ENCODE data around the gene AP2M1. TPM values are rescaled to one million over a fixed set of nuclear protein-coding genes. Genes with fewer than 3 reads are reported as not detected.

AP2M1 gene
- total and polyA plus RNA-seq, 2 of the 13 experiments (the other 11 are each of a cell fraction or from before 2014, with no cell fraction given), result 126 to 146 TPM

- TF ChIP-seq, protein P1, sequence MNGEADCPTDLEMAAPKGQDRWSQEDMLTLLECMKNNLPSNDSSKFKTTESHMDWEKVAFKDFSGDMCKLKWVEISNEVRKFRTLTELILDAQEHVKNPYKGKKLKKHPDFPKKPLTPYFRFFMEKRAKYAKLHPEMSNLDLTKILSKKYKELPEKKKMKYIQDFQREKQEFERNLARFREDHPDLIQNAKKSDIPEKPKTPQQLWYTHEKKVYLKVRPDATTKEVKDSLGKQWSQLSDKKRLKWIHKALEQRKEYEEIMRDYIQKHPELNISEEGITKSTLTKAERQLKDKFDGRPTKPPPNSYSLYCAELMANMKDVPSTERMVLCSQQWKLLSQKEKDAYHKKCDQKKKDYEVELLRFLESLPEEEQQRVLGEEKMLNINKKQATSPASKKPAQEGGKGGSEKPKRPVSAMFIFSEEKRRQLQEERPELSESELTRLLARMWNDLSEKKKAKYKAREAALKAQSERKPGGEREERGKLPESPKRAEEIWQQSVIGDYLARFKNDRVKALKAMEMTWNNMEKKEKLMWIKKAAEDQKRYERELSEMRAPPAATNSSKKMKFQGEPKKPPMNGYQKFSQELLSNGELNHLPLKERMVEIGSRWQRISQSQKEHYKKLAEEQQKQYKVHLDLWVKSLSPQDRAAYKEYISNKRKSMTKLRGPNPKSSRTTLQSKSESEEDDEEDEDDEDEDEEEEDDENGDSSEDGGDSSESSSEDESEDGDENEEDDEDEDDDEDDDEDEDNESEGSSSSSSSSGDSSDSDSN (CRISPR knock-in tag; IDR thresholded peaks at IDR 0.05), result 0 out of 2 replicates have a peak, but pooled peaks have one; percentile 10
- peak; percentile 10 for TF ChIP-seq HNRNPK (IDR thresholded peaks at IDR 0.05; ENCODE audit: low read depth, low read length, poor library complexity, severe bottlenecking)
- TF ChIP-seq NR3C1 (CRISPR knock-in tag; IDR thresholded peaks at IDR 0.05), result no peak
- TF ChIP-seq ZNF235 (CRISPR knock-in tag; IDR thresholded peaks at IDR 0.05; ENCODE audit: borderline replicate concordance), result no peak
- TF ChIP-seq AHDC1 (CRISPR knock-in tag; IDR thresholded peaks at IDR 0.05; ENCODE audit: borderline replicate concordance), result no peak
- peak; percentile 25; the same call in 1 of the 2 replicates for TF ChIP-seq ZFX (CRISPR knock-in tag; IDR thresholded peaks at IDR 0.05; ENCODE audit: low read depth)
- TF ChIP-seq, protein P2, sequence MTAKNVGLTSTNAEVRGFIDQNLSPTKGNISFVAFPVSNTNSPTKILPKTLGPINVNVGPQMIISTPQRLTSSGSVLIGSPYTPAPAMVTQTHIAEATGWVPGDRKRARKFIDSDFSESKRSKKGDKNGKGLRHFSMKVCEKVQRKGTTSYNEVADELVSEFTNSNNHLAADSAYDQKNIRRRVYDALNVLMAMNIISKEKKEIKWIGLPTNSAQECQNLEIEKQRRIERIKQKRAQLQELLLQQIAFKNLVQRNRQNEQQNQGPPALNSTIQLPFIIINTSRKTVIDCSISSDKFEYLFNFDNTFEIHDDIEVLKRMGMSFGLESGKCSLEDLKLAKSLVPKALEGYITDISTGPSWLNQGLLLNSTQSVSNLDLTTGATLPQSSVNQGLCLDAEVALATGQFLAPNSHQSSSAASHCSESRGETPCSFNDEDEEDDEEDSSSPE (CRISPR knock-in tag; IDR thresholded peaks at IDR 0.05), result peak; percentile 32
- no peak for TF ChIP-seq U2AF2 (IDR thresholded peaks at IDR 0.05; ENCODE audit: low read depth, low read length)
- no peak for TF ChIP-seq NONO (IDR thresholded peaks at IDR 0.05)
- peak; percentile 56; the same call in 1 of the 2 replicates for TF ChIP-seq NONO (CRISPR knock-in tag; conservative IDR thresholded peaks at IDR 0.05)
- TF ChIP-seq ZBTB21 (CRISPR knock-in tag; IDR thresholded peaks at IDR 0.05), result no peak
- TF ChIP-seq SMAD9 (CRISPR knock-in tag; IDR thresholded peaks at IDR 0.05), result 0 out of 2 replicates have a peak, but pooled peaks have one; percentile 27
- no peak for TF ChIP-seq ZIK1 (CRISPR knock-in tag; IDR thresholded peaks at IDR 0.05; ENCODE audit: borderline replicate concordance, low read depth)
- TF ChIP-seq GABPA (IDR thresholded peaks at IDR 0.05; ENCODE audit: low read depth, low read length), result no peak
- no peak for TF ChIP-seq GABPA (CRISPR knock-in tag; IDR thresholded peaks at IDR 0.05; ENCODE audit: low read depth)
- TF ChIP-seq AGO1 (IDR thresholded peaks at IDR 0.05; ENCODE audit: low read depth, low read length, poor library complexity, severe bottlenecking), result no peak
- peak; percentile 40; the same call in 1 of the 2 replicates for TF ChIP-seq MXD4 (CRISPR knock-in tag; IDR thresholded peaks at IDR 0.05)
- TF ChIP-seq TAF1 (CRISPR knock-in tag; IDR thresholded peaks at IDR 0.05), result no peak; the same call in 1 of the 2 replicates
- no peak for TF ChIP-seq RFX5 (IDR thresholded peaks at IDR 0.05; ENCODE audit: low read depth, low read length)
- no peak for TF ChIP-seq PTBP1 (IDR thresholded peaks at IDR 0.05; ENCODE audit: low read depth, low read length, poor library complexity, severe bottlenecking)
These were observed 55.5 kb downstream of the AP2M1 start (continued) for GRCh38 chr3:184230081-184230602.
